SKM-1 treated with dmso at 0.1 percent for 144 hours (cell line): Measurements from ENCODE around the gene CES5A.
"Not testable (repeated sequence)": the region's sequence is repeated elsewhere in the genome, so short reads cannot be mapped to it uniquely, and the experiment has no call there.

ENCODE experiments used
- DNase-seq: peaks from one replicate; lab custom pipeline; 2025; ENCODE audit not compliant: unreplicated experiment; lab: John Stamatoyannopoulos, UW

The CES5A gene

GRCh38 chr16:55888546-55888945 lies 13.4 kb upstream of the CES5A start:
- DNase-seq: no peak

DNA sequence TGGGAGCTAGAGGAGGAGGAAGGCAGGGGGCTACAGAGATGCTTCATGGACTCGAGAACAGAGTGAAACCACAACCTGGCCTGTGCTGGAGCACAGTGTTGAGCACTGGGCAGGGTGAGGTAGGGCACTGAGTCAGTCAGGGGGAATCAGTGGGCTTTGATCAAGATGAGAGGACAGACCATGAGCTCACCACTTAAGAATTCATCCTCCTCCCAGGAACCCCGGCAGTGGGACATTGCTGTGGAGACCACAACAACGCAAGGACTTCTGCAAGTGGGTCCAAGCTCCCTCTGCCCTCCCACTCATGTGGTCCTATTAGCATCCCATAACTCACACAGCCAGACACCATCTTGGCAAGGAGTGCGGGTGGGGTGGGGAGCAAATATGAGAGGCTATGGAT lies 1.7 kb upstream of the CES5A start:
- DNase-seq: no peak

GRCh38 chr16:55873122-55873521 lies 2.1 kb downstream of the CES5A start:
- no peak for DNase-seq

GRCh38 chr16:55872130-55872529 lies 3.0 kb downstream of the CES5A start:
- DNase-seq: no peak

GRCh38 chr16:55871411-55872038 lies 3.6 kb downstream of the CES5A start:
- no peak for DNase-seq

DNA sequence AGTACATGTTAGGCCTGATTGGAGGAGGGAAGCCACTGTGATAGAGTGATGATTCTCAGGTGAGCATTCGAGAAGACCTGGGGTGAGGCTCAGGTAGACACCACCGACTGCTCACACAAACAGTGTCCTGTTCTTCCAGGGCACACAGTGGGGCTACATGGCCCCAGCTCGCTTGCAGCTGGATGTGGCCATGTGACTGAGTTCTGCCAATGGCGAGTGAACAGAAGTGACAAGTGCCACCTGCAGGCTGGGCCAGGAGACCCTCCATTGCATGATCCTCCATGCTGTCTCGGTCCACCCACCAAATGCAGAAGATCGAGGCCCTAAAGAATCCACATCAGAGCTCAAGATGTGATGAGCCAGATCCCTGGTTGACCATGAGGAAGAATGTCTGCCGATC lies 6.2 kb downstream of the CES5A start:
- DNase-seq: no peak

- DNase-seq: no peak
Observed at GRCh38 chr16:55868137-55868536, 7.0 kb downstream of the CES5A start.

- DNase-seq: no peak
Observed at GRCh38 chr16:55861288-55861687, 13.9 kb downstream of the CES5A start.

GRCh38 chr16:55857650-55858049 lies 17.5 kb downstream of the CES5A start:
- DNase-seq: not testable (repeated sequence)

DNA sequence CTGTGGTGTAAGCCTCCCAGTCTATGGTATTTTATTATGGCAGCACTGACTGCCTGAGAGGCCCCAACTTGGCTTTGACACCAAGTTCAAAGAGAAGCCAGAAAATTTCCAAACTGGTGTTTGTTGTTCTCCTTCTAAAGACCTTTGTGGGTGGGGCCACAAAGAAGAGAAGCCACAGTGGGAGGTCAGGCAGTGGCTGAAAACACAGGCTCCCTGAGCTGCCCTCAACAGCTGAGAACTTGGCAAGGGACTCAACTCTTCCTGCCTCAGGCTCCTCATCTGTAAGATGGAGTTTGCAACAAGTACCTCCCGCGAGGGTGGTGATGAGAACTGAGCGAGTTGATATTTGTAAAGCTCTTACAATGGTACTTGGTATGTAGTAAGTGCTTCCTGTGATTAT lies 18.2 kb downstream of the CES5A start:
- DNase-seq: peak; percentile 12

DNA sequence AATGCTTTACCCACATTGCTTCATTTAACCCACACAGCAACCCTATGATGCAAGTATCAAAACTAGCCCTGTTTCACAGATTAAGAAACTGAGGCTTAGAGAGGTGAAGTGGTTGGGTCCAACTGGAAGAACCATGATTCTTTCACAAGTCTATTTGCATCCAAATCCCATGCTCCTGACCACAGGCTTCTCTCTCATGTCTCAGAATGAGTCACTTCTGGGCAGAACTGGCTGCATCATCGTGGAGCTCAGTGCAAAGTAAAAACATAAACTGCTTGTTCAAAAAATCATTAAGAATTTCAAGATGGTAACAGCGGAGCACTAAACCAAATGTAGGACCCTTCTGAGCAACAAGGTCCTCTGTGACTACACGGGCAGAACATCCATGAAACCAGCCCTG lies 22.1 kb downstream of the CES5A start:
- DNase-seq: no peak

DNA sequence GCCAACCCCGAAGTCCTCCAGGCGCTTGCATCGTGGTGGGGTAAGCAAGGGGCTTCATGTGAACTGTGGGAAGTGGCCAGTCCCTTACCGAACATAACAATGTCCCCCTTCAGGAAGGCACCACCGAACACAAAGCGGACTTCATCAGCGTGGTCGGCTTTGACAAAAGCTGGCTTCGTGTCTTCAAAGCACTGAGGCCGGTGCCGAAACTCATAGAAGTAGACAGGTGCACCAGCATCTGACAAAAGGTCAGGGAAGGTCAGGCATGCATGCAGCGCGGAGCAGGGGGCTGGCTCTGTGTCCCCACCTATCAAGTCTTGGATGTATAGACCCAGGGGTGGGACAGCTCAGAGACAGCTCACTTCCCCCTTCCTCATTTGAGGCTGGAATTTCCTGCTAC lies 25.6 kb downstream of the CES5A start:
- DNase-seq: no peak

GRCh38 chr16:55846598-55847346 lies 28.4 kb downstream of the CES5A start:
- DNase-seq: no peak

GRCh38 chr16:55843105-55843395 lies 32.1 kb downstream of the CES5A start:
- DNase-seq: no peak

DNA sequence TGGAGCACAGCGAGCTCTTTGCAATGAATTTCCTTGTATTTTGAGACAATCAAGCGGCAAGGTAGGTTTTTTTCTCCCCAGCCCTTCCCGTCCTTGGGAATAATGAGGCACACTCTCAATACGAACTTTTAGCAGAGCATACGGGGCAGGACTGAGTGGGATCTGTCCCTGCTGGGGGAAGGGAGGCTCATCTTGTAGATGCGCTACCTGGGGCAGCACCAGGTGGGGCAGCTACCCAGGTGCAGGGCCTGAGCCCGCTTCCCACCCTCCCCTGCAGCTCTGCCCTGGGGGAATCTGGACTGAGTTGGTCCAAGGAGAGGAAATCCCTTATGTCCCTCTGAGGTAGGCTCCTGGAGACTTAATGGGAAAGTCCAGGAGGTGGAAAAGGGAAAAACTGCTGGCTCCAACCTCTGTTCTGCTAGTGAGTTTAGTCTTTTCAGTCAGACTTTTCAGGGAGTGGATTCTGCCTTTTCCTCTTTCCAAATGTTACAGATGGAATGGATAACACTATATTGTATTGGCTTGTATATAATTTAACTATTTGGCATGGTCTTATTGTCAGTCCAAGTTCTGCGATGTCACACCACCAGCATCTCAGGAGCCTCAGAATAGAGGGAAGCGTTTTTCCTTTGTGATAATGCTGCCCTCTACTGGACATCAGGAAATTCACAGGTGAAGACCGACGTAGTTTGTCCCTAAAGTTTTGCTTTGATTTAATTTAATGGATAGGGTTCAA lies 32.6 kb downstream of the CES5A start:
- DNase-seq: peak; percentile 65

- peak; percentile 92 for DNase-seq
Observed at GRCh38 chr16:55839115-55839514, 36.1 kb downstream of the CES5A start.

- no peak for DNase-seq
Observed at GRCh38 chr16:55836158-55836611, 39.0 kb downstream of the CES5A start.

GRCh38 chr16:55835581-55835980 lies 39.6 kb downstream of the CES5A start:
- peak; percentile 51 for DNase-seq

DNA sequence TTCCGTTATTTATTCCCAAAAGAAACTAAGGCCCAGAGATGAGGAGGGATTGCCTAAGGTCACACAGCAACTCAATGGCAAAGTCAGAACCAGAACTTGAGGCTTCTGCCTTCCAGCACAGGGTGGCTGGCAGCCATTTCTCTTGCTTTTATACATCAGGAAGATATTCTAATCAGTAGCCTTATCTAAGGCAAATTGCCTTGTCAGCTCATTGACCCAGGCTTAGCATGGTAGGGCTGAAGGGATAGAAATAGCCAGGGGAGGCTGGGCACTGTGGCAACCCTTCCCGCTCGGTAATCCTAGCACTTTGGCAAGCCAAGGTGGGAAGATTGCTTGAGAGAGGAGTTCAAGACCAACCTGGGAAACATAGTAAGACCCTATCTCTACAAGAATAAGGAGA lies 40.0 kb downstream of the CES5A start:
- DNase-seq: not testable (repeated sequence)

DNA sequence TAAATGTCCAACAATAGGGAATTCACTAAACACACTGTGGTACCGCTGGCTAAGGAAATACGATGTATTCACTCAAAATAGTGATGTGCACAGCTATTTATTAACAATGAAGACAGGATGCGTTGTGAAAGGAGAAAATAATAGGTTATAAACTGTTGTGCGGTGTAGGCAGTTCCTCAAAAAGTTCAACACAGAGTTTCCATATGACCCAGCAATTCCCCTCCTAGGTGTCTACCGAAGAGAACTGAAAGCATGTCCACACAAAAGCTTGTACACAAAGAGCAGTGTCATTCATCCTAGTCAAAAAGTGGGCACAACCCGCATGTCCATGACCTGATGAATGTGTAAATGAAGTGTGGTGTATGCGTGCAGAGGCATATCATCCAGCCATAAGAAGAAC lies 41.1 kb downstream of the CES5A start:
- DNase-seq: peak; percentile 80

DNA sequence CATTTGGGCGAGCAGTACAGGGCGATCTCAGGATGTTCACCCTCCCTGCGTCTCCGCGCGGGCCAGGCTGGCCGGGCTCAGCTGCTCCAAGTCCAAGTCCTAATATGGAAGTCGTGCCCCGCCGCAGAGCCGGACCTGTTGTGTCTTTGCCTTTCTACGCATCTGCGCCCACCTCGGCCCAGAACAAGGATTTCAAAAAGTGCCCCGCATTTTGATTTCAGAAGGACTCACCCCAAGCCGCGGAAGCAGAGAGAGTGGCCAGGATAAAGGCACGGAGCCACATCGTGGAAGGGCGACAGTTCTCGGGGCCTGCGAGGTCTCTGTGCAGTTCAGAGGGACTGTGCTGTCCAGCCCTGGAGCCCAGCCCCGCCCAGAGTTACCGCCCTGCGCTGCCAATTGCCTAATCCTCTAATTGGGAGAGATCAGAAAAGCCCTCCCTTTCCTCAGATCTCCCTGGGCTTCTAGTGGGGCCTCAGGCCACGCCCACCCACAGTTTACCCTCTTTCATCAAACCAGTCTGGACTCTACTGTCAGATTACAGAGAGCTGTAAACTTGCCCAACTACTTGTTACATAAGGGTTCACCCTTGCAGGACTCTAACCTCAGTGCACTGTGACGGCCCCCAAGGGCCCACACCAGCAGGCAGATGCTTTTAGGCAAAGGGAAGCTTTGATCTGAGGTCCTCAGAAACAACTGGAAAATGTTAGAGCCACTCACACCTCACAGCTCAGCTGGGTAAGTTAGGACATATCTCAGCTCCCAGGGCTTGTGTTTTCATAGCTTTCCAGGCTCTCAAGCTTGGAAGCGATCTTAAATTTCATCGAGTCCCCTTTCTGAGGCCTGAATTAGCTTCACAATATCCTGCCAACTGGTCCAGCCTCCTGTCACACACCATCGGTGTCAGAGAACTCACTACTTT lies 42.1 kb downstream of the CES5A start, which contains the start of gene CES1:
Gene CES1 (minus strand): TSS at position 324 of the 919 bp plus-strand sequence. CDS start 41 bp downstream, at position 283.
- DNase-seq: peak; percentile 95
